Measurements from ENCODE around the gene MARCHF6. TPM values are rescaled to one million over a fixed set of nuclear protein-coding genes. Genes with fewer than 3 reads are reported as not detected.
"Not testable (repeated sequence)": the region's sequence is repeated elsewhere in the genome, so short reads cannot be mapped to it uniquely, and the experiment has no call there.

Gene MARCHF6
- total RNA-seq, 1 donor from 2014 or later, result 81.9 TPM

DNA sequence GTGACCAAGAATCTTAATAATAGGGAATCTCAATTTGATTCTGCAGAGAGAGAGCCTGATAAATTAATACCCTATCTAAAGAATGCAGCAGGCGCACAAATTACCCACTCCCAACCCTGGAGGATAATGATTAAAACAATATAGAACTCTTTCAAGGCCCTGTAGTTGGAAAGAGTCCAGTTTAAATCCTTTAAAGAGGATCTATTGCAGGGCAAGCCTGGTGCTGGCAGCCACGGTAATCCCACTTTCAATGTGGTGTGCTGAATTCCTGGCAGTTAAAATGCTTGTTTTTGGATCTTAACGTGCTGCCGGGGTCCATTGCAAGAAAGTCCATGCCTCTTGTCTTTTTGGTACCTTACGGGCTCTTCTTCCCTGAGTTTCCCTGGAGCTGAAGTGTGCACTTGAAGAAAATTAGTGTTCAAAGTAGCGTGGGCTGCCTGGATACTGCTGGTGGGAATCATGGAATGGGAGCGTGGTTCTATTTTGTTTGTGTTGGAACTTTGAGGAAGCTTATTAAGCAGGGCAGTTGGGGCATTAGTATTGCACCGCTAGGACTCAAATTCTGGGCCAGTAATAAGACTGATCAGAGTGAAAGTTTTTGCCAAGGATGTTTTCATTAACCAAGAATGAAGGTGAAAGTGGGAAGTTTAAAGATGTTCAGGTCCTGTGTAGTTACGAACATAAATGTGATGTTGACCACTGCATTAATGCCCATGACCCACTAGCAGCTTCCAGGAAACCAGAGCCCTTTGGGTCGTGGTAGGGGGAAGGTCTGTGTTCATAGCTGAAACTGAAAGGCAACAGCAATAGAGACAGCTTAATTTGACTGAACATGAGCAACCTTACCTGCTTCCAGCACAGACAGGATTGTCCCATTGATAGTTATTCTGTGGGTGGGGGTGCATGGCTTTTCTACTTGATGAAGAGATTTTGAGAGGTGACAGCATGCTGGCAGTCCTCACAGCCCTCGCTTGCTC lies 20.8 kb downstream of the MARCHF6 start:
- intact Hi-C loops (cut with micrococcal nuclease), result no loop called here

DNA sequence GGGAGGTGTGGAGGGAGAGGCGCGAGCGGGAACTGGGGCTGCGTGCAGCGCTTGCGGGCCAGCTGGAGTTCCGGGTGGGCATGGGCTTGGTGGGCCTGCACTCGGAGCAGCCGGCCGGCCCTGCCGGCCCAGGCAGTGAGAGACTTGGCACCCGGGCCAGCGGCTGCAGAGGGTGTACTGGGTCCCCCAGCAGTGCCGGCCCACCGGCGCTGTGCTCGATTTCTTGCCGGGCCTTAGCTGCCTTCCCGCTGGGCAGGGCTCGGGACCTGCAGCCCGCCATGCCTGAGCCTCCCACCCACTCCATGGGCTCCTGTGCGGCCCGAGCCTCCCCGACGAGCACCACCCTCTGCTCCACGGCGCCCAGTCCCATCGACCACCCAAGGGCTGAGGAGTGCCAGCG lies 21.7 kb downstream of the MARCHF6 start:
- intact Hi-C loops (cut with micrococcal nuclease), result not testable (repeated sequence)

DNA sequence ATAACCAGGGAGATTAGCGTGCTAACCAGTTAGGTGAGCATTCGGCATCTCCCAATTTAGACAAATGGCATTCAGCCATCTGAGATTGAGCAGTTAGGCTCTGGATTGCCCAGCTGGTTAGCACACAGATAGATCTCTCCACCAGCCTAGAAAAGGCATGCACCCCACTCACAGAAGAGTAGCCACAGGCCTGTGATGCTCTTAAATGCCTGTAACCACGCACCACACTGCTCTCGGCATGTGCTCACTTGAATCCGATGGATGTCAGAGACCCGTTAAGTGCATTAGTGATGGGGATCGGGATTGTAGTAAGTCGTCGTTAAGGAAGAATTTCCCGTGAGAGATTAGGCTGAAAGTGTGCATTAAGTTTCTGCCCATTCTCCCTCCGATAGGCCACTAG lies 23.0 kb downstream of the MARCHF6 start:
- intact Hi-C loops (cut with micrococcal nuclease), result no loop called here

DNA sequence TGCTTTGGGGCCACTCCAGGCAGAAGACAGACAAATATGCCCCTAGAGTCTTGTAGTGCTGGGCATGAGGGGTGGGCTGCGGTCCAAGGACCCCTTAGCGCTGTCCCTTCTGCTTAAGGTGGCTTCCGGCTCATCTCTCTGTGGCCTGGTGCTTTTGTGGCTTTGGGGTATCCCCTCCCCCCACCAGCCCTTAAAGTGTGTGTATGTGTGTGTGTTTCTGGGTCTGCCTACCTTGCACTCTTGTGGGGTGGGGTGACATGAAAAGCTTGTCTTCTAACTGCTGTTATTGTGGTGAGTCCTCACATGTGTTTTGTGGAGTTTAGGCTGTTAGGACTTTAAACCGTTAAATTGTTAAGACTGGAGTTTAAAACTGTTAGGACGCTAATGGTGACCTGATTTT lies 23.6 kb downstream of the MARCHF6 start:
- intact Hi-C loops (cut with micrococcal nuclease), result no loop called here

DNA sequence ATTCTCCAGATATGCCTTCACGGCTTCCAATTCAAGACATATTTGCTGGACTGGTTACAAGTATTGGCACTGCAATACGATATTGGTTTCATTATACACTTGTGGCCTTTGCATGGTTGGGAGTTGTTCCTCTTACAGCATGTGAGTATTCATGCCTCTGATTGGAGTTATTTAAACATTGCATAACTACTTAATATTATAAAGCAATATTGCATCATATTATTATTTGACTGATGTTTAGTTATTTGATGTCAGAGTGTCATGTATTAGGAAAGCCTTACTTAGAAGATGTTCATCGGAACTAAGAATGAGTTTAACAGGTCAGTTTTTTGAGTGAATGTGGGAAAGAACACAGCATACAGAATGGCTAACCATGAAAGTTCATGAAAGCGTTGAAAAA lies 28.3 kb downstream of the MARCHF6 start:
- intact Hi-C loops (cut with micrococcal nuclease), result no loop called here

DNA sequence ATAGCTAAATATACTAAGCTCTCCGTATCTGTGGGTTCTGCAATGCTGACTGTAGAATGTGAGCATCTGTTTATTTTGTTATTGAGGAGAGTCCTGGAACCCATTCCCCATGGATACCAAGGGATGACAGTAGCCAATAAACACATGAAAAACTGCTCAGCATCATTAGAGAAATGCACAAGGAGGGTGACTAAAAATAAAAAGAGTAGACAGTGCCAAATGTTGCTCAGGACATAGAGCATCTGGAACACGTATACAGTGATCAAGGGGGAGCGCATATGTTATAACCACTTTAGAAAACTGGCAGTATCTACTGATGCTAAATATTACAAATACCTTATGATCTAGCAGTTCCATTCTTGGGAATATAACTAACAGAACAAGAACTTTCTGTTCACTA lies 31.0 kb downstream of the MARCHF6 start:
- intact Hi-C loops (cut with micrococcal nuclease), result no loop called here

DNA sequence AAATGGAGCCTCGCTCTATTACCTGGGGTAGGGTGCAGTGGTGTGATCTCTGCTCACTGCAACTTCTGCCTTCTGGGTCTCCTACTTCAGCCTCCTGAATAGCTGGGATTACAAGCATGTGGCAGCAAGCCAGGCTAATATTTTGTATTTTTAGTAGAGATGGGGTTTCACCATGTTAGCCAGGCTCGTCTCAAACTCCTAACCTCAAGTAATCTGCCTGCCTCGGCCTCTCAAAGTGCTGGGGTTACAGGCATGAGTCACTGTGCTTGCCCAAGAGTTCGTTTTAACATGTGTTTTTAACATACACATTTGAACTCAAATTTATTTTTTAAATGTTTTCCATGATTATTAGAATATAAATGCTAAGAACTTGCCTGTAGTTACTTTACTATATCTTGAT lies 34.2 kb downstream of the MARCHF6 start:
- intact Hi-C loops (cut with micrococcal nuclease), result no loop called here

DNA sequence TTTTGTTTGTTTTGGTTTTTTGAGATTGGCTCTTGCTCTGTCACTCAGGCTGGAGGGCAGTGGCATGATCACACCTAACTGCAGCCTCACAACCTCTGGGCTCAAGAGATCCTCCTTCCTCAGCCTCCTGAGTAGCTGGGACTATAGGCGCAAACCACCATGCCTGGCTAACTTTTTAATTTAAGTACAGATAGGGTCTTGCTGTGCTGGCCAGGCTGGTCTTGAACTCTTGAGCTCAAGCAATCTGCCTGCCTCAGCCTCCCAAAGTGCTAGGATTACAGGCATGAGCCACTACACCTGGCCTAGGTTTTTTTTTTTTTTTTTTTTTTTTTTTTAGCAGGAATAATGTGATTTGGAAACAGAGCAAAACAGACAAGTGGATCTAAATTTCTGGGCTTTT lies 37.6 kb downstream of the MARCHF6 start:
- intact Hi-C loops (cut with micrococcal nuclease), result no loop called here

DNA sequence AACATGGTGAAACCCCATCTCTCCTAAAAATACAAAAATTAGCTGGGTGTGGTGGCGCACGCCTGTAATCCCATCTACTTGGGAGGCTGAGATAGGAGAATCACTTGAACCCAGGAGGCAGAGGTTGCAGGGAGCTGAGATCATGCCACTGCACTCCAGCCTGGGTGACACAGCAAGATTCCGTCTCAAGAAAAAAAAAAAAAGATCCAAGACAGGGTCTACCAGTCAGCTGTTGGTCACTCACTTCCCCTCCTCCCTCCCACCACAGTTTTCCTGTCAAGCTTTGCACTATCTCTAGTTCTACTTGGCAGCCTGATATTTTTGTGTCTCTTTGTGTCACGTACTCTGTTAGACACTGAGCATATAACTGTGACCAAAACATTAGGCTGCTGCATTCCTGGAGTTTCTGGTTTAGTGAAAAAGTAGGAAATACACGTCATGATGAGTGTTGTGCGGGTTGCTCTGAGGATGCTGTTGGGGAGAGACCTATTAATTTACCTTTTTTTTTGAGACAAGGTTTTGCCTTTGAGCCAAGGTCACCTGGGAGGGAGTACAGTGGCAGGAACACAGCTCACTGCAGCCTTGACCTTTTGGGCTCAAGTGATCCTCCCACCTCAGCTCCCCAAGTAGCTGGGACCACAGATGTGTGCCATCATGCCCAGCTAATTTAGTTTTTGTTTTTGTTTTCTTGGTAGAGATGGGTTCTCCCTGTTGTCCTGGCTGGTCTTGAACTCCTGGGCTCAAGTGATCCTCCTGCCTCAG lies 39.3 kb downstream of the MARCHF6 start:
- intact Hi-C loops (cut with micrococcal nuclease), result not testable (repeated sequence)

DNA sequence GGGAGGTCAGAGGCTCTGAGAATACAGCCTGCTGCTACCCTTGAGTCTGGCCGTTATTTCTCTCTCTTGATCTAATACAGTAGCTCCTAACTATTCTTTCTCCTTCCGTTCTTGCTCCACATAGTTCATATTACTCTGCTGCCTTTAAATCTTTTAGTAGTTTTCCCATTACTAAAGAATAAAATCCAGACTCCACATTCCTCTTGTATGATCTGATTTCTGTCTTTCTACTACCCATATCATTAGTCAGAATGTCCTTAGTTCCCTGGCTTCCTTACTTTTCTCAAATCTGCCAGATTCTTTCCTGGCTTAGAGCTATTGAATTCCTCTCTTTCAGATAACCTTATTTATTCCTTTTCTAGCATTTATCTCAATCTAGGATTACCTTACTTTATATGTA lies 40.0 kb downstream of the MARCHF6 start:
- intact Hi-C loops (cut with micrococcal nuclease), result no loop called here

DNA sequence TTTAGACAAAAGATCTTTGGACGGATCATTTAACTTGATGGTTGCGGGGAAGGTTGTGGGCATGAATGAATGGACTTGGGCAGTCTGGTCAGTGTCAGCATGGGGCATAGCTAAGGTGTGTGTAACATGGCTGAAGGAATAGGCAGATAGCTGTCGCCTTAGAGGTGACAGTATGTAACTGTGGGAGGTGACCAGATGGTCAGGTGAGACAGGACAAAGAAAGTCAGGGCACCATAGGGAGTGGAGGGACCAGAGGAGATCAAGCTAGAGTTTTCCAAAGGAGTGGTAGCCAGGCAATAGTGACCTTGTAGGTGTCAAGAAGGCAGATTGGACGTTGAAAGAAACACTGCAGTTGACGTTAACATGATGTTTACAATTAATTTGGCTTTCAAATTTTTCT lies 43.1 kb downstream of the MARCHF6 start:
- intact Hi-C loops (cut with micrococcal nuclease), result no loop called here

DNA sequence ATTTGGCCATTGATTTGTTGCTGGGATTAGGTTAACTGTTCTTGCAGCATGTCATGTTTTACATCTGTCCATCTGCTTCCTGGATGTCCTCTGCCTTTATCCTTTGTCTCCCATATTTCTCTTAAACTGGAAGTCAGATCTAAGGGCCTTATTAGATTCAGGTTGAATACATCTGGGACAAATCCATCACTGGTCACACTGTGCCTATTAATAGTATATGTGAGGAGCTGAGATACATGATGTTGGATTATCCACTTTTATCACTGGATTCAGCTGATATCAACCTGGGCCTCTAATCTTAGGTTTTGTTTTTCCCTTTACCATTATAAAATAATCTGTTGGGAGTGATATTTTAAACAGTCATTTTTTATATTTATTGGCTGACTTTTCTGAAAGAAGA lies 46.3 kb downstream of the MARCHF6 start:
- intact Hi-C loops (cut with micrococcal nuclease), result no loop called here

DNA sequence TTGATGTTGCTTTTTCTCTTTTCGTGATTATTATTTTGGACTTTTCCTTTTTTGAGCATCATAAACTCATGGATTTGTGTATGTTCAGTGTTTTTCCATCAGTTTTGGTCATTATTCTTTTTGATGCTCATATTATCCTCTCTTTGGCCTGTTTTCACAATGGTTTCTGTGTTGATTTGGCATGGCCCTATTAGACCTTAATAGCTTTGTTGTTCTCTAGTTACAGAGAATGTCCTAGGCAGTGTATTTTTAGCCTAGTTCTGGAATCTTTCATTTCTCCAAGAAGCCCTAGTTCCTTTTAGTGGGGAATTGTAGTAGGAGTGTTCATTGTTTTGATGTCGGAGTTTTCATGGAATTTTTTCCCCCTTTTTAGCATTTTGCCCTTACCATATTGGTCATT lies 46.9 kb downstream of the MARCHF6 start:
- intact Hi-C loops (cut with micrococcal nuclease), result no loop called here

DNA sequence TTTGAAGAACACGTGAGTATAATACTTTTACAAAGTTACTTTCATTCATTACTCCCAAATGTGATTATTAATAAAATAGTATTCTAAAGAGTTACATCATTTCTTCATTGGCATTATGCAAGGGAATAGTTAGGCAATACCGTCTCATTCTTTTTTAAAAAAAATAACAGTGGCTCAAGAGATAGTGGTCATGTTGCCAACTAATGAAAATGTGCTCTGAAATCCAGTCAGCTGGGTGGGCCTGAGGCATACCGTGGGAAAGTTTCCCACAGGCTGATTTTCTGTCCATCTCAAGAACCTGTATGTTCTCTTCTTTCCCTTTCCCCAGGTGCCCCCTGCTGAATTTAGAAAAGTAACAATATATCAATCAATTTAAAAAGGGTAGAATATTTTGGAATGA lies 47.3 kb downstream of the MARCHF6 start:
- intact Hi-C loops (cut with micrococcal nuclease), result no loop called here

DNA sequence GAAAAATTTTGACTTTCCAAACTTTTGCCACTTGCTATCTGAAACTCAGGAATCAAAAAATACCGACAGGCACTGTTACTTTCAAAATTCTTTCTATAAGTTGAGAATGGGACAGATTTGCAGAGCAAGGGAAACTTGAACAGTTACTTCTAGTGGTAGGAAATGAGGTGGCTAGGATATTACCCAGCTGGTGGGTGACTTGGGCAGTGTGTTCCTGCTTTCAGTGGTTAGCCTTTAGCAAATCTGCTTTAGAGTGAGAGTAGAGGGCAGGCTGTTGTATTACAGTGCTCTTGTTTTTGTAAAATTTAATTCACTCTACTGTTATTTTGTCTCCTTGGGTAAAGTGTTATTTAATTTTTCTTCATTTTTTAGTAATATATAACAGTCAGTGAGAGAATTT lies 48.0 kb downstream of the MARCHF6 start:
- intact Hi-C loops (cut with micrococcal nuclease), result no loop called here

Other genes with a start within 250 kb of the MARCHF6 start
- gene ATPSCKMT, start 103.8 kb upstream of the MARCHF6 start, total RNA-seq, result 19.4 and 19.6 TPM in 2 replicates
- gene CCT5, start 103.4 kb upstream of the MARCHF6 start, total RNA-seq, result 328 and 332 TPM in 2 replicates
- 0.84 and 0.98 TPM in 2 replicates for gene CMBL, start 45.8 kb upstream of the MARCHF6 start, total RNA-seq
- gene ROPN1L, start 88.2 kb downstream of the MARCHF6 start, total RNA-seq, result 3.7 and 4.7 TPM in 2 replicates
- 5.7 TPM in 2 replicates for gene ANKRD33B, start 210.4 kb downstream of the MARCHF6 start, total RNA-seq

Data from T-helper 2 cell treated with Interferon-gamma antibody and Interleukin-4, amounts not matched to agents 100 ng/mL and 5 ng/mL, for 36 hours (primary cell).